ENCODE measurements around the gene SDK1. TPM values are rescaled to one million over a fixed set of nuclear protein-coding genes. Genes with fewer than 3 reads are reported as not detected.

The SDK1 gene
- total and polyA plus RNA-seq, 2 experiments from 2014 or later: not detected

GRCh38 chr7:4154882-4155535, 854.0 kb downstream of the SDK1 start:
- Histone ChIP-seq H3K4me3 (no peak overlapping the region), H3K9me3 (ENCODE audit: low read depth) (no peaks in the 10 kb centered on the region), H3K27me3 (replicated peaks; ENCODE audit: insufficient read depth) (no peaks in the 10 kb centered on the region), H3K27ac (no peak overlapping the region), H3F3A (ENCODE audit: insufficient read depth) (no peaks in the 10 kb centered on the region), H4K20me1 (ENCODE audit: insufficient read depth) (no peaks in the 10 kb centered on the region), H3K4me2 (ENCODE audit: unreplicated experiment) (no peak overlapping the region), H3K9me2 (ENCODE audit: insufficient read depth) (no peaks in the 10 kb centered on the region), H3K36me3 (ENCODE audit: low read depth) (no peaks in the 10 kb centered on the region), H3K4me1 (ENCODE audit: insufficient read depth) (no peaks in the 10 kb centered on the region), H3K9ac (no peak overlapping the region), H3K79me2 (ENCODE audit: insufficient read depth) (no peaks in the 10 kb centered on the region), H2AFZ (no peak overlapping the region)
- in situ Hi-C loops (cut with MboI): no loop called here
- 33 to 40% methylated on average over 12 of the region's 12 CpGs for WGBS, 2 experiments (ENCODE audit: low coverage in 1 of 2, low lambda C conversion rate in 2 of 2, missing lambda C conversion rate in 2 of 2)
- no peak for DNase-seq
- no peak for TF ChIP-seq EZH2 (IDR thresholded peaks at IDR 0.05; ENCODE audit: insufficient read depth, poor library complexity, severe bottlenecking)
- no peak for TF ChIP-seq EZH2phosphoT487 (IDR thresholded peaks at IDR 0.05; ENCODE audit: insufficient read depth, low read depth)

GRCh38 chr7:4156190-4156589, 855.1 kb downstream of the SDK1 start:
- no peak overlapping the region for H3K4me3 ChIP-seq
- no peaks in the 10 kb centered on the region for H4K20me1 ChIP-seq (ENCODE audit: insufficient read depth)
- in situ Hi-C loops (cut with MboI): no loop called here
- no peaks in the 10 kb centered on the region for H3K79me2 ChIP-seq (ENCODE audit: insufficient read depth)
- H3F3A ChIP-seq (ENCODE audit: insufficient read depth): no peaks in the 10 kb centered on the region
- no peak overlapping the region for H3K9ac ChIP-seq
- H3K27ac ChIP-seq: no peak overlapping the region
- H3K4me2 ChIP-seq (ENCODE audit: unreplicated experiment): no peak overlapping the region
- H3K9me3 ChIP-seq (ENCODE audit: low read depth): no peaks in the 10 kb centered on the region
- no peaks in the 10 kb centered on the region for H3K27me3 ChIP-seq (replicated peaks; ENCODE audit: insufficient read depth)
- 32% methylated on average over 5 of the region's 5 CpGs for WGBS, 2 experiments (ENCODE audit: low coverage in 1 of 2, low lambda C conversion rate in 2 of 2, missing lambda C conversion rate in 2 of 2)
- no peak overlapping the region for H2AFZ ChIP-seq
- no peaks in the 10 kb centered on the region for H3K9me2 ChIP-seq (ENCODE audit: insufficient read depth)
- H3K36me3 ChIP-seq (ENCODE audit: low read depth): no peaks in the 10 kb centered on the region
- TF ChIP-seq EZH2 (IDR thresholded peaks at IDR 0.05; ENCODE audit: insufficient read depth, poor library complexity, severe bottlenecking) (no peak), EZH2phosphoT487 (IDR thresholded peaks at IDR 0.05; ENCODE audit: insufficient read depth, low read depth) (no peak)
- no peak for DNase-seq
- no peaks in the 10 kb centered on the region for H3K4me1 ChIP-seq (ENCODE audit: insufficient read depth)

DNA sequence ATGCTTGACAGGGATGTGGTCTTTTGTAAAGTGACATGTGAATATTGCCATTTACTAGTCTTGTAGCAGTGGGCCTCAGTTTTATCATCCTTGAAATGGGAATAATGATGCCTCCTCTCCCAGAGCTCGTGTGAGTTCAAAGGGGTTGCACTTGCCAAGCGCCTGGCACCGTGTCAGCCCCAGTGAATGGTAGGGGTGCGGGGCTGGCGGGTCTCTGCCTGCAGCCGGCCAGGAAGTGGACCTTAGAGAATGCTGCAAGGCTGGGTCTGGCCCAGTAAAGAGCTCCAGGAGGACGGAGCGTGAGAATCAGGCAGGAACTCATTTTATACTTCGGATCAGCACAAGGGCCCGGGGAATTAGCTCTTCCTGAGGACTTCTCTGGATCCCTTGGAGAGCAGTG, 856.6 kb downstream of the SDK1 start:
- Histone ChIP-seq H2AFZ (no peak overlapping the region), H3K9ac (no peak overlapping the region), H3K4me3 (no peak overlapping the region), H3K4me1 (ENCODE audit: insufficient read depth) (no peaks in the 10 kb centered on the region), H3K27ac (no peak overlapping the region), H4K20me1 (ENCODE audit: insufficient read depth) (no peaks in the 10 kb centered on the region), H3K9me3 (ENCODE audit: low read depth) (no peaks in the 10 kb centered on the region), H3F3A (ENCODE audit: insufficient read depth) (no peaks in the 10 kb centered on the region), H3K4me2 (ENCODE audit: unreplicated experiment) (no peak overlapping the region), H3K79me2 (ENCODE audit: insufficient read depth) (no peaks in the 10 kb centered on the region), H3K27me3 (replicated peaks; ENCODE audit: insufficient read depth) (no peaks in the 10 kb centered on the region), H3K9me2 (ENCODE audit: insufficient read depth) (no peaks in the 10 kb centered on the region), H3K36me3 (ENCODE audit: low read depth) (no peaks in the 10 kb centered on the region)
- no peak for TF ChIP-seq EZH2 (IDR thresholded peaks at IDR 0.05; ENCODE audit: insufficient read depth, poor library complexity, severe bottlenecking)
- no peak for TF ChIP-seq EZH2phosphoT487 (IDR thresholded peaks at IDR 0.05; ENCODE audit: insufficient read depth, low read depth)
- 50 to 55% methylated on average over 10 of the region's 10 CpGs for WGBS, 2 experiments (ENCODE audit: low coverage in 1 of 2, low lambda C conversion rate in 2 of 2, missing lambda C conversion rate in 2 of 2)
- in situ Hi-C loops (cut with MboI): no loop called here
- no peak for DNase-seq

DNA sequence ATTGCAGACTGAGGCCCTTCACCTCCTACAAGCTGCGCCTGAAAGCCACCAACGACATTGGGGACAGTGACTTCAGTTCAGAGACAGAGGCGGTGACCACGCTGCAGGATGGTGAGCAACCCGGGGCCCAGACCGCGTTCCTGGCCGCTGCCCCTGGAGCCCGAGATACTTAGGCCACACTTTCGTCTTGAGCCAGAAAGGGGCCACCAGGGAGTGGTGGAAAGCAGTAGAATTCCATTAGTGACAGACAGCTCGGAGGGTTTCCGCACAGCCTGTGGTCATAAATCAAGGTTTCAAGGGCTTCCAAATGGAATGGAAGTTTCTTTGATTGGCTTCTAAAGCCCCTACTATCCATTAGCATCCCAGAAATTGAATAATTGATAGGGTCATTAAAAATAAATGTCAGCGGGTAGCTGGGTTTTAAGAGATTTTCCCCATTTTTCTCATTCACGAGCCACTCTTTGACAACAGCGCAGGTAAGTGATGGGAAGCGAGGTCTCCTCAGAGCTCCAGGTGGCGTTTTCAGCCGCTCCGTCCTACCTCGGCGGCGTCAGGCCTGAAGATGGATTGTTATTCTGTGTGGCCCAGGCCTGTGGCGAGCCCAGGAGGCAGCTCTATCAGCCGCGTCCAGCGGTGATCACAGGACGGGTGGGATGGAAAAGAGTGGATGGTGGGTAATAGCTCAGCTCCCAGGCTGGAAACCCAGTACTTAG, 857.5 kb downstream of the SDK1 start:
- Histone ChIP-seq H3K79me2 (ENCODE audit: insufficient read depth) (no peaks in the 10 kb centered on the region), H3K9me2 (ENCODE audit: insufficient read depth) (no peaks in the 10 kb centered on the region), H3K4me1 (ENCODE audit: insufficient read depth) (no peaks in the 10 kb centered on the region), H3K4me2 (ENCODE audit: unreplicated experiment) (no peak overlapping the region), H3K36me3 (ENCODE audit: low read depth) (no peaks in the 10 kb centered on the region), H3K27me3 (replicated peaks; ENCODE audit: insufficient read depth) (no peaks in the 10 kb centered on the region), H3K4me3 (no peak overlapping the region), H3K27ac (no peak overlapping the region), H2AFZ (no peak overlapping the region), H3F3A (ENCODE audit: insufficient read depth) (no peaks in the 10 kb centered on the region), H3K9ac (no peak overlapping the region), H4K20me1 (ENCODE audit: insufficient read depth) (no peaks in the 10 kb centered on the region), H3K9me3 (ENCODE audit: low read depth) (no peaks in the 10 kb centered on the region)
- DNase-seq: no peak
- in situ Hi-C loops (cut with MboI): no loop called here
- TF ChIP-seq EZH2phosphoT487 (IDR thresholded peaks at IDR 0.05; ENCODE audit: insufficient read depth, low read depth) (no peak), EZH2 (IDR thresholded peaks at IDR 0.05; ENCODE audit: insufficient read depth, poor library complexity, severe bottlenecking) (no peak)
- WGBS, 2 experiments (ENCODE audit: low coverage in 1 of 2, low lambda C conversion rate in 2 of 2, missing lambda C conversion rate in 2 of 2): 75 to 80% methylated on average over 27 of the region's 27 CpGs

All from GM23248 (cell line).